NCI-H2029 treated with DMSO at 0.1 percent for 48 hours (cell line): Measurements from ENCODE around the gene BTNL3.

Source experiments
- DNase-seq: peaks from one replicate; lab custom pipeline; 2025; lab: John Stamatoyannopoulos, UW

BTNL3 gene

GRCh38 chr5:181047921-181048320, 59.3 kb downstream of the BTNL3 start:
- DNase-seq, result no peak

GRCh38 chr5:181050016-181050415, 61.4 kb downstream of the BTNL3 start:
- DNase-seq, result no peak

- no peak for DNase-seq
Measured at GRCh38 chr5:181051841-181052671, 63.4 kb downstream of the BTNL3 start.

- no peak for DNase-seq
Measured at GRCh38 chr5:181052672-181053487, 64.2 kb downstream of the BTNL3 start.

- no peak for DNase-seq
Measured at GRCh38 chr5:181053488-181054121, 65.0 kb downstream of the BTNL3 start.

GRCh38 chr5:181054138-181054537, 65.5 kb downstream of the BTNL3 start:
- DNase-seq, result no peak

- no peak for DNase-seq
Measured at GRCh38 chr5:181054871-181055459, 66.3 kb downstream of the BTNL3 start.
